RWPE1 (cell line): ENCODE results near the gene PGR.

ENCODE experiments used
- CTCF ChIA-PET: fragments of 350-600 bp; sonication (Branson Sonifier 250); formaldehyde crosslinking; extraction: SDS; loops from one replicate; lab custom pipeline; 2021; lab: Yijun Ruan, JAX
- POLR2A ChIA-PET: fragments of 400-600 bp; formaldehyde crosslinking; extraction: SDS; loops from one replicate; lab custom pipeline; 2020; ENCODE audit warnings: antibody characterized with exemption; ENCODE audit not compliant: low non-redundant PET; lab: Yijun Ruan, JAX
- DNase-seq: peaks from one replicate; pipeline ENCODE4 v3.0.0; 2012; ENCODE audit warnings: low spot score
- H3K27ac ChIP-seq: fragments of 450-650 bp; 2 replicates; pipeline ENCODE4 v1.5.1; 2017
- CTCF ChIP-seq: fragments of 450-650 bp; conservative IDR thresholded peaks from 2 replicates; pipeline ENCODE4 v1.5.1; 2017; ENCODE audit warnings: low read depth, mild to moderate bottlenecking

The PGR gene

GRCh38 chr11:100990931-100991330 lies 138.7 kb downstream of the PGR start:
- no peak overlapping the region for H3K27ac ChIP-seq
- POLR2A ChIA-PET, result no interaction called here
- DNase-seq, result no peak
- no peak for TF ChIP-seq CTCF
- CTCF ChIA-PET, result no interaction called here

- ChIA-PET POLR2A (no interaction called here), CTCF (interaction anchor here (0.6 kb wide), 1 partner anchor 170 kb away, joined by 3 read pairs; no protein-coding TSS in a partner anchor)
- no peak for DNase-seq
- no peak overlapping the region for H3K27ac ChIP-seq
- TF ChIP-seq CTCF, result no peak
Measured at GRCh38 chr11:100984668-100985067, 144.9 kb downstream of the PGR start.

- no peak for DNase-seq
- TF ChIP-seq CTCF, result no peak
- CTCF ChIA-PET, result interaction anchor here (0.6 to 1.1 kb wide), 4 partner anchors 38 to 881 kb away, joined by 3 to 4 read pairs (median 3); no protein-coding TSS in a partner anchor
- POLR2A ChIA-PET, result no interaction called here
- H3K27ac ChIP-seq, result no peak overlapping the region
Measured at GRCh38 chr11:100981196-100981824, 148.3 kb downstream of the PGR start.

GRCh38 chr11:100980156-100980555 lies 149.5 kb downstream of the PGR start:
- CTCF ChIA-PET, result interaction anchor here (0.5 to 1.1 kb wide), 4 partner anchors 20 to 994 kb away, joined by 3 to 6 read pairs (median 4); partner anchors contain the start of gene PGR
- DNase-seq, result no peak
- TF ChIP-seq CTCF, result no peak
- H3K27ac ChIP-seq, result no peak overlapping the region
- POLR2A ChIA-PET, result no interaction called here
